Peyer's patch (tissue), 4 donors: Measurements from ENCODE around the gene KRTAP10-5. TPM values are rescaled to one million over a fixed set of nuclear protein-coding genes. Genes with fewer than 3 reads are reported as not detected.

Source experiments
- DNase-seq, 3 donors: peaks; one replicate each; pipeline ENCODE4 v3.0.0-alpha.2; 2017 to 2019
- H3K27ac ChIP-seq, 4 donors: fragments of 200-600 bp; sonication (generic); one replicate each; pipeline ENCODE4 v1.5.1; 2016 to 2019
- H3K27me3 ChIP-seq, 2 donors: fragments of 200-600 bp; sonication (generic); one replicate each; pipeline ENCODE4 v1.5.1; 2019
- H3K36me3 ChIP-seq, 3 donors: fragments of 200-600 bp; sonication (generic); one replicate each; pipeline ENCODE4 v1.5.1; 2016 to 2019
- H3K4me1 ChIP-seq, 4 donors: fragments of 200-600 bp; sonication (generic); one replicate each; pipeline ENCODE4 v1.5.1; 2016 to 2019
- H3K4me3 ChIP-seq, 4 donors: fragments of 200-600 bp; sonication (generic); 1 replicate in 3 of 4; 2 replicates in 1 of 4; pipeline ENCODE4 v1.5.1; 2016 to 2019; ENCODE audit warnings: mild to moderate bottlenecking in 1 of 4
- H3K9me3 ChIP-seq, 4 donors: fragments of 200-600 bp; sonication (generic); one replicate each; pipeline ENCODE4 v1.5.1; 2016 to 2019; ENCODE audit warnings: mild to moderate bottlenecking in 1 of 4
- POLR2A ChIP-seq, 2 donors: fragments of 450-650 bp; IDR thresholded peaks; one replicate each; pipeline ENCODE4 v1.5.1; 2017; ENCODE audit warnings: antibody characterized with exemption in 2 of 2, mild to moderate bottlenecking in 2 of 2, moderate library complexity in 2 of 2
- total RNA-seq, 4 donors: library from RNA; depleted of rRNA; stranded (reverse); fragments of >200 nt; gene quantifications; one replicate each; pipeline ENCODE4 v1.1.0, GENCODE V29; 2016
- TF ChIP-seq, protein P1 (sequence below), 6 experiments: fragments of 450-650 bp in 4 of 6; fragments of 200-600 bp in 2 of 6; sonication (generic) in 1 of 6; IDR thresholded peaks; one replicate each; pipeline ENCODE4 v1.5.1; 2017 to 2019; ENCODE audit warnings: antibody characterized with exemption in 6 of 6, mild to moderate bottlenecking in 3 of 6, moderate library complexity in 1 of 6

KRTAP10-5 gene
- total RNA-seq, 4 donors from 2014 or later = not detected

DNA sequence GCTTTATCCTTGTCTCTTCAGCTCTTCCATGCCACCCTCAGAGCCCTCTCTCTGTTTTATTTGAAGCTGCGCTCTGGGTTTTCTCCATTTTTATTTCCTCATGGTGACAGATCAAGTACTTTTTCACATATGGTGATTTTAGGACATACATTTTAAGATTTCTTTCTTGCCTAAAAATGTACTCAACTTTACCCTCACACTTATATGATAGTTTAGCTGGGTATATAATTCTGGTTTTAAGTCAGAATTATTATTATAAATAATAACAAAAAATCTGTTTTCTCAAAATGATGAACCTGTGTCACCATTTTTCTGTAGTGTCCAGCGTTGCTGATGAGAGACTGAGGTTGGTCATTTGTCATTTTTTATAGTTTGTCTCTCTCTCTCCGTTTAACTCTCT, 754 bp upstream of the KRTAP10-5 start:
- H3K27ac ChIP-seq = no peak overlapping the region
- no peaks in the 10 kb centered on the region for H3K4me1 ChIP-seq
- TF ChIP-seq POLR2A (IDR thresholded peaks at IDR 0.05) = no peak
- TF ChIP-seq, protein P1, sequence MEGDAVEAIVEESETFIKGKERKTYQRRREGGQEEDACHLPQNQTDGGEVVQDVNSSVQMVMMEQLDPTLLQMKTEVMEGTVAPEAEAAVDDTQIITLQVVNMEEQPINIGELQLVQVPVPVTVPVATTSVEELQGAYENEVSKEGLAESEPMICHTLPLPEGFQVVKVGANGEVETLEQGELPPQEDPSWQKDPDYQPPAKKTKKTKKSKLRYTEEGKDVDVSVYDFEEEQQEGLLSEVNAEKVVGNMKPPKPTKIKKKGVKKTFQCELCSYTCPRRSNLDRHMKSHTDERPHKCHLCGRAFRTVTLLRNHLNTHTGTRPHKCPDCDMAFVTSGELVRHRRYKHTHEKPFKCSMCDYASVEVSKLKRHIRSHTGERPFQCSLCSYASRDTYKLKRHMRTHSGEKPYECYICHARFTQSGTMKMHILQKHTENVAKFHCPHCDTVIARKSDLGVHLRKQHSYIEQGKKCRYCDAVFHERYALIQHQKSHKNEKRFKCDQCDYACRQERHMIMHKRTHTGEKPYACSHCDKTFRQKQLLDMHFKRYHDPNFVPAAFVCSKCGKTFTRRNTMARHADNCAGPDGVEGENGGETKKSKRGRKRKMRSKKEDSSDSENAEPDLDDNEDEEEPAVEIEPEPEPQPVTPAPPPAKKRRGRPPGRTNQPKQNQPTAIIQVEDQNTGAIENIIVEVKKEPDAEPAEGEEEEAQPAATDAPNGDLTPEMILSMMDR (IDR thresholded peaks at IDR 0.05) = no peak
- H3K27me3 ChIP-seq = no peaks in the 10 kb centered on the region
- DNase-seq = no peak
- H3K9me3 ChIP-seq = no peaks in the 10 kb centered on the region
- no peaks in the 10 kb centered on the region for H3K36me3 ChIP-seq
- no peak overlapping the region for H3K4me3 ChIP-seq

DNA sequence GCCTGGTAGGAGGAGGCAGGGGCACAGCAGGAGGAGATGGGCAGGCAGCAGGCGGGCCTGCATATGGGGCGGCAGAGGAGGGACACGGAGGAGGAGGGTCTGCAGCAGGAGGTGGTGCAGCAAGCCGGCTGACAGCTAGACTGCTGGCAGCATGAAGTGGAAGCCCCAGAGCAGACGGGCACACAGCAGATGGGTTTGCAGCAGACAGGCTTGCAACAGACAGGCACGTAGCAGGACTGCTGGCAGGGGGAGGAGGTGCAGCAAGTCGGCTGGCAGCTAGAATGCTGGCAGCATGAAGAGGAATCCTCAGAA, 615 bp downstream of the KRTAP10-5 start:
- no peaks in the 10 kb centered on the region for H3K36me3 ChIP-seq
- no peaks in the 10 kb centered on the region for H3K27me3 ChIP-seq
- no peak overlapping the region for H3K4me3 ChIP-seq
- H3K4me1 ChIP-seq = no peaks in the 10 kb centered on the region
- no peaks in the 10 kb centered on the region for H3K9me3 ChIP-seq
- no peak for TF ChIP-seq POLR2A (IDR thresholded peaks at IDR 0.05)
- TF ChIP-seq, protein P1 (IDR thresholded peaks at IDR 0.05) = no peak
- H3K27ac ChIP-seq = no peak overlapping the region
- no peak for DNase-seq

DNA sequence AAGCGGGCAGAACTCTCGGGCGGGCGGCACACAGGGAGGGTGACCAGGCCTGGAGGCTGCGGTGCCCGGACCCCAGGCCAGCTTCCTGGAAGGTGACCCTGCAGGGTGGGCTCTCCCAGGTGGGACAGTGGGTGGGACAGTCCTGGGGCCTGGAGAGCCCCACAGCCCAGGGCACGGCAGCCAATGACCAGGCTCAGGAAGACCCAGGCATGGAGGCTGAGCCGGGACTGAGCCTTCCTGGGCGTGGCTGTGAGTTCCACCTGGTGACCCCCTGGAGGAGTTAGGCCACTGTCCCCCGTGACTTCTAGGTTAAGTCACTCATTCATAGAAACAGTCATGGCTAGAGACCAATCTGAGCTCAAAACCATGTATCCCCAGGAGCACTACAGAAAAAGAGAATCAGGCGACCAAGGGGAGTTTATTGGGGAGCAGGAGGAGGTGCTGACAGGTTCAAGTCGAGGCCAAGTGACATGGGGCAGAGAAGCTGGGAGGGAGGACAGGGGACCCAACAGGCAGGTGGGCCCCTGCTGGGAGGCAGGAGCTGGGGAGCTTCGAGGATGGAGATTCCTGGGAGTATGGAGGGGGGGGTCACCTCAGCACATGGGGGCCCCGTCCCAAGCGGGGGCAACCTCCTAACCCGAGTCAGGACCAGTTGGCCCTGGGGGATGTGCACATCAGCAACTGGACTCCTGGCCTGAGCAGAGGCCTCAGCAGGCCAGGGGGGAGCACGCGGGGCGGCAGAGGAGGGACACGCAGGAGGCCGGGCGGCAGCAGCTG, 1.2 kb downstream of the KRTAP10-5 start:
- no peak overlapping the region for H3K4me3 ChIP-seq
- no peaks in the 10 kb centered on the region for H3K36me3 ChIP-seq
- TF ChIP-seq, protein P1 (IDR thresholded peaks at IDR 0.05) = no peak
- no peak for TF ChIP-seq POLR2A (IDR thresholded peaks at IDR 0.05)
- peak in 1 of 3 donors; percentile 36 for DNase-seq
- H3K9me3 ChIP-seq = no peaks in the 10 kb centered on the region
- H3K4me1 ChIP-seq = no peaks in the 10 kb centered on the region
- H3K27ac ChIP-seq = no peak overlapping the region
- no peaks in the 10 kb centered on the region for H3K27me3 ChIP-seq

DNA sequence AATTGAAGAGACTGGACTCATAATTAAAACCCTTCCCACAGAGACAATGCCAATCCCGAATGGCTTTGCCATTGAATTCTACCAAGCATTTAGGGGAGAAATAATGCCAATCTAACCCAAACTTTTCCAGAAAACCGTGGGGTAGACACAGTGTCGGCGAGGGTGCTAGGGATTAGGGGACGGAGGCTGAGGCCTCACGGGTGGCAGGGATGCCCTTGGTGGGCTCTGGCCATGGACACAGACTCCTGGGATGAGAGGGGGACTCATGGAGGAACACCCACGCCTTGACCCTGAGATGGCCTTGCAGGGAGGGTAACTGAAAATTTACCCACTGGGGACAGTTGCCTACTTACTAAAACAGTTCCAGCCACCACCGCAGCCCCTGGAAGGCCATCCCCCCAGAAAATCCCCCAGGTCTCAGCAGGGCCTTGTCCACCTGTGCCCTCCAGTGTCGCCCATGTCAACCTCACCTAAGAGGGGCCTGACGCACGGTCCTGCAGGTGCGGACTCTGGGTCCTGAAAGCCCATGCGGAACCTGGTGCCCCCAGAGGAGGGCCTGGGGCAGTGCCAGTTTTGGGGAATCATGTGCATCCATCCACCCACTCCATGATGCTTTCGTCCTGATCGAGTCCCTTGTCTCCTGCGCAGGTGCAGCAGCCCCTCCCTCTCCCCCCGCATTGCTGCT, 1.9 kb downstream of the KRTAP10-5 start:
- Histone ChIP-seq H3K27ac (no peak overlapping the region), H3K36me3 (no peaks in the 10 kb centered on the region), H3K4me3 (no peak overlapping the region), H3K4me1 (no peaks in the 10 kb centered on the region), H3K9me3 (no peaks in the 10 kb centered on the region), H3K27me3 (no peaks in the 10 kb centered on the region)
- peak in 1 of 3 donors; percentile 30 for DNase-seq
- no peak for TF ChIP-seq POLR2A (IDR thresholded peaks at IDR 0.05)

DNA sequence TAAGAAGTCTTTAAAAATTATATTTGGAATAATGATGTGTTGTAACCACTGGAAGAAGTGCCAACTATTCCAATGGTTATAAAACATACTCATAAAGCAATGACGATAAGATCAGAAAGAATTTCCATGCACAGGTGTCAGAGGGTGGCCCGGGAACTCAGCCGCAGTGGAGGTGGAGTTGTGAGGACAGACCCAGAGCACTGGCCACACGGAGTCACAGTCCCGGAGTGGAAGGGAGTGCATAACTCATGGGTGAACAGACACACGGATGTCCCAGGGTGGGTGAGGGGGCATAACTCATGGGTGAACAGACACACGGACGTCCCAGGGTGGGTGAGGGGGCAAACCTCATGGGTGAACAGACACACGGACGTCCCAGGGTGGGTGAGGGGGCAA, 4.4 kb downstream of the KRTAP10-5 start:
- DNase-seq = peak in 1 of 3 donors; percentile 14
- no peaks in the 10 kb centered on the region for H3K27me3 ChIP-seq
- H3K9me3 ChIP-seq = peaks cover 0 to 5% (median 0%) of the 10 kb centered on the region in 4 donors
- TF ChIP-seq POLR2A (IDR thresholded peaks at IDR 0.05) = no peak
- no peaks in the 10 kb centered on the region for H3K36me3 ChIP-seq
- no peaks in the 10 kb centered on the region for H3K4me1 ChIP-seq
- no peak overlapping the region for H3K27ac ChIP-seq
- no peak overlapping the region for H3K4me3 ChIP-seq

DNA sequence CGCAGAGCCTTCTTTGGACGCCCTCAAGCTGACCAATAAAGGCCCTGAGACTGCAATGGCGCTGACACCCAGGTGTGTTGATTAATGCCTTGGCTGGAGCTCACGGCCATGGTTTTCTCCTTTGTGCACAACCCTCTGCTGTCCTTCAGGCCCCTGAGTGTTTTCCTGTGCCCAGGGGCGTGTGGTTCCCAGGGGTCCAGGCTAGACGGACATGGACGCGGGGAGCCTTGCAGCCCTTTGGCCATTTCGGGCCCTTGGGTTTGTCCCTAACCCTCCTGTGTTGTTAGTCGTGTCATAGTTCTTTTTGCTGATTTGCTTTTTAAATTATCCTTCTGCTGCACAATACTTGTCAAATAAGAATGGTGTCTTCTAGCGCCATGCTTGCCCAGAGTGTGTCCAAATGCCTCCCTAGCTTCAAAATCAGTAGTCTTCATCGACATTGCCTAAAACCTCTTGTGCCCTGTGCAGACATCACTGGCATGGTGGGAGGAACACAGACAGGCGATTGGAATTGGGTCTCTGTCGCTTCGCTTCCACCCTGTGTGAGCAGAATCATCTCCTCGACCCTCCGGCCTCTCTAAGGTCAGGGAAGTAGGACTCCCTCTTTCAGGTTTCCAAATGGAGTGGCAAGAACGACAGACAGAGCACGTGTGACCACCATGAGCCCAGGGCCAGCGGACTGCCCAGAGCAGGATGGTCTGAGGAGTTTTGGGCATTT, 4.9 kb downstream of the KRTAP10-5 start:
- no peak for TF ChIP-seq POLR2A (IDR thresholded peaks at IDR 0.05)
- TF ChIP-seq, protein P1 (IDR thresholded peaks at IDR 0.05) = no peak
- no peak overlapping the region for H3K27ac ChIP-seq
- peak in 1 of 3 donors; percentile 34 for DNase-seq
- no peaks in the 10 kb centered on the region for H3K36me3 ChIP-seq
- peaks cover 0 to 5% (median 0%) of the 10 kb centered on the region in 4 donors for H3K9me3 ChIP-seq
- no peaks in the 10 kb centered on the region for H3K4me1 ChIP-seq
- H3K27me3 ChIP-seq = no peaks in the 10 kb centered on the region
- no peak overlapping the region for H3K4me3 ChIP-seq
